KOPT-K1 (cell line): ENCODE measurements around the gene ZNF627.
A peak's percentile ranks its signal among the peaks of the same experiment; 100 is the strongest.
"Not testable (repeated sequence)": the region's sequence is repeated elsewhere in the genome, so short reads cannot be mapped to it uniquely, and the experiment has no call there.

Source experiments
- H3K27ac ChIP-seq: fragments of 200-600 bp; sonication (generic); 2 replicates; pipeline ENCODE4 v1.5.1; 2016; ENCODE audit warnings: antibody characterized with exemption, mild to moderate bottlenecking, low read depth, low read length; ENCODE audit not compliant: poor library complexity, severe bottlenecking
- H3K36me3 ChIP-seq: fragments of 200-600 bp; sonication (generic); 2 replicates; pipeline ENCODE4 v1.5.1; 2017; ENCODE audit warnings: antibody characterized with exemption, mild to moderate bottlenecking, low read length, moderate library complexity; ENCODE audit not compliant: insufficient read depth
- H3K9me3 ChIP-seq: fragments of 200-600 bp; sonication (generic); 2 replicates; pipeline ENCODE4 v1.5.1; 2017; ENCODE audit warnings: antibody characterized with exemption, low read length, mild to moderate bottlenecking; ENCODE audit not compliant: insufficient read depth, poor library complexity, severe bottlenecking

Gene ZNF627

DNA sequence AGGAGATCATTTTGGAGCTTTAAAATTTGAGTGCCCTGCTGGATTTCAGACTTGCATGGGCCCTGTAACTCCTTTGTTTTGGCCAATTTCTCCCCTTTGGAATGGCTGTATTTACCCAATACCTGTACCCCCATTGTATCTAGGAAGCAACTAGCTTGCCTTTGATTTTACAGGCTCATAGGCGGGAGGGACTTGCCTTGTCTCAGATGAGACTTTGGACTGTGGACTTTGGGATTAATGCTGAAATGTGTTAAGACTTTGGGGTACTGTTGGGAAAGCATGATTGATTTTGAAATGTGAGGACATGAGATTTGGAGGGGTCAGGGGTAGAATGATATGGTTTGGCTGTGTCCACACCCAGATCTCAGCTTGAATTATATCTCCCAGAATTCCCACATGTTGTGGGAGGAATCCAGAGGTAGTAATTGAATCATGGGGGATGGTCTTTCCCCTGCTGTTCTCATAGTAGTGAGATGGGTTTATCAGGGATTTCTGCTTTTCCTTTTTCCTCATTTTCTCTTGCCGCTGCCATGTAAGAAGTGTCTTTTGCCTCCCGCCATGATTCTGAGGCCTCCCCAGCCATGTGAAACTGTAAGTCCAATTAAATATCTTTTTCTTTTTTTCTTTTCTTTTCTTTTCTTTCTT lies 36.9 kb downstream of the ZNF627 start:
- H3K27ac ChIP-seq: not testable (repeated sequence)

DNA sequence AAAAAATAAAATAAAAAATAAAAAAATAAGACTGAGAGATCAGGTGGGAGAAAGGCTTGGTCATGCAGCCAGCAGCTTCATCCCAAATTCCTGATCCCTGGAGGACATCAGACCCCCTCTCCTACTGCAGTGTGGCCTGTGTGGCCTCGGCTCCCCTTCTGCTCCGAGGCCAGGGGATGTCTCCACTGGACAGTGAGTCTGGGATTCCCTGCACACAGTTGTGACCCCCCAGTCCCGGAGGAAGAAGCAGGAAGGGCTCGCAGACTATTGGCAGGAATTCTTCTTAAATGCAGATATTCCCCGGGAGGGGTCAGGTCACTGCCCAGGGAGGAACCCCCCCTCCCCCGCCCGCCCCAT lies 41.9 kb downstream of the ZNF627 start:
- Histone ChIP-seq H3K27ac (no peak overlapping the region), H3K36me3 (0 out of 2 replicates have a peak, but pooled peaks cover 2% of the 10 kb centered on the region), H3K9me3 (no peaks in the 10 kb centered on the region)

More for the DNA sequence above, 36.9 kb downstream of the ZNF627 start:
- not testable (repeated sequence) for H3K36me3 ChIP-seq
- peaks cover 25% of the 10 kb centered on the region for H3K9me3 ChIP-seq

- H3K36me3 ChIP-seq: peaks cover 7% of the 10 kb centered on the region; the same call in 1 of the 2 replicates
- no peaks in the 10 kb centered on the region for H3K9me3 ChIP-seq
- peak overlapping the region; percentile 79 for H3K27ac ChIP-seq
Observed at GRCh38 chr19:11639602-11640471, 42.6 kb downstream of the ZNF627 start.

DNA sequence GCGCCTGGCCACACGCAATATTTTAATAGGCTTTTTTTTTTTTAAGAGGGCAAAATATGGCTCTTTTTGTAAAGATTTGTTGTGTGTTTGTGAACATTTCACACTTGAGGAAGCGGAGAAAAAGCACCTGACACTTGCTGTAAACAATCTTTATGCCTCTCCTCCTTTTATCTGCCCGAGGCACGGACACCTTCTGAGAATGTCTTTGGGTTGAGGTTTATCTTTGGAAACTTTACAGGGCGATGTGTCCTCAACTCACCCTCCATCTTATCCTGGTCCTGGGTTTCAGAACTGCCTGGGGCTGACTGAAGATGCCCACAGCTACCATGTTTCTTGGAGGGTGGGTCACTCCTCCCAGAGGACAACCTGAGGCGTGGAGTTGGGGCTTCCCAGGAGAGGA lies 44.0 kb downstream of the ZNF627 start:
- H3K27ac ChIP-seq: no peak overlapping the region
- no peaks in the 10 kb centered on the region for H3K9me3 ChIP-seq
- peaks cover 7% of the 10 kb centered on the region; the same call in 1 of the 2 replicates for H3K36me3 ChIP-seq

DNA sequence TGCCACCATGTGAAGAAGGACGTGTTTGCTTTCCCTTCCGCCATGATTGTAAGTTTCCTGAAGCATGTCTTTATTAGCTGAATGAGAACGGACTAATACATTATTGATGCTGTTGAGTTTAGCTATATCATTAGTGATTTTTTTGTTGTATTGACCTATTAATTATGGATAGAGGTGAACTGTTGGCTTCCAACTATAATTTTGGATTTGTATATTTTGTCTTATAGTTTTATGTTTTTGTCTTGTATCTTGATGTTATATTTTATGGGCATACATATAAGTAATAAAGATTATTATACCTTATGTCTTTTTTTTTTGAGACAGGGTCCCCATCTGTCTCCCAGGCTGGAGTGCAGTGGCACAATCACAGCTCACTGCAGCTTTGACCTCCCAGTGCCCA lies 45.6 kb downstream of the ZNF627 start:
- no peak overlapping the region for H3K27ac ChIP-seq
- H3K36me3 ChIP-seq: peaks cover 11% of the 10 kb centered on the region; the same call in 1 of the 2 replicates
- peaks cover 2% of the 10 kb centered on the region for H3K9me3 ChIP-seq

DNA sequence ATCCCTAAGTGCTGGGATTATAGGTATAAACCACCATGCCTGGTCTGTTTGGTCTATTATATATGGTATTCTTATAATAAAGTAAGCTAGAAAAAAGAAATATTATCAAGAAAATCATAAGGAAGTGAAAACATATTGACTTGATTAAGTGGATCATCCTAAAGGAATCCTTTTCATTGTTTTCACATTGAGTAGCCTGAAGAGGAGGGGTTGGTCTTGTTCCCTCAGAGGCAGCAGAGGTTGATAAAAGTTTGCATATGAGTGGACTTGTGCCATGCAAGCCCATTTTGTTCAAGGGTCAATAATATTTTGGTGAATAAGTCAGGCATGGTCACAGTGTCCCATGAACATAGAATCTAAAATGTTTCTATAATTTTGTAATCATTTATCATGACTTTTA lies 52.7 kb downstream of the ZNF627 start:
- Histone ChIP-seq H3K9me3 (peaks cover 64% of the 10 kb centered on the region), H3K36me3 (peaks cover 61% of the 10 kb centered on the region), H3K27ac (no peak overlapping the region)

DNA sequence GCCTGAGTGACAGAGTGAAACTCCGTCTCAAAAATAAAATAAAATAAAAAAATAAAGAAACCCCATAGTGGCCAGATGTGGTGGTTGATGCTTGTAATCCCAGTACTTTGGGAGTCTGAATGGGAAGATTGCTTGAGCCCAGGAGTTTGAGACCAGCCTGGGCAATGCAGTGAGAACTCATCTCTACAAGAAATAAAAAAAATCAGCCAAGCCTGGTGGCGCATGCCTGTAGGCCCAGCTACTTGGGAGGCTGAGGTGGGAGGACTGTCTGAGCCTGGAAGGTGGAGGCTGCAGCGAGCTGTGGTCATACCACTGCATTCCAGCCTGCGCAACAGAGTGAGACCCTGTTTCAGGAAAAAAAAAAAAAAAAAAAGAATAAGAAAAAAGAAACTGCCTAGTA lies 53.8 kb downstream of the ZNF627 start:
- H3K36me3 ChIP-seq: peaks cover 70% of the 10 kb centered on the region
- peaks cover 64% of the 10 kb centered on the region for H3K9me3 ChIP-seq
- no peak overlapping the region for H3K27ac ChIP-seq

DNA sequence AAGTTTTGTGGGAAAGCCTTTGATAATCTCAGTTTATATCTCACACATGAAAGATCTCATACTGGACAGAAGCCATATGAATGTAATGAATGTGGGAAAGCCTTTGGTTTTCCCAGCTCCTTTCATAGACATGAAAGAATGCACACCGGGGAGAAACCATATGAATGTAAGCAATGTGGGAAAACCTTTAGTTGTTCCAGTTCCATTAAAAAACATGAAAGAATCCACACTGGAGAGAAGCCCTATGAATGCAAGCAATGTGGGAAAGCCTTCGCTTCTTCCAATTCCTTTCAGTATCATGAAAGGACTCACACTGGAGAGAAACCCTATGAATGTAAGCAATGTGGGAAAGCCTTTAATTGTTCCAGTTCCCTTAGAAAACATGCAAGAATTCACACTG lies 54.8 kb downstream of the ZNF627 start:
- H3K27ac ChIP-seq: no peak overlapping the region
- H3K9me3 ChIP-seq: peaks cover 64% of the 10 kb centered on the region
- H3K36me3 ChIP-seq: peaks cover 70% of the 10 kb centered on the region

DNA sequence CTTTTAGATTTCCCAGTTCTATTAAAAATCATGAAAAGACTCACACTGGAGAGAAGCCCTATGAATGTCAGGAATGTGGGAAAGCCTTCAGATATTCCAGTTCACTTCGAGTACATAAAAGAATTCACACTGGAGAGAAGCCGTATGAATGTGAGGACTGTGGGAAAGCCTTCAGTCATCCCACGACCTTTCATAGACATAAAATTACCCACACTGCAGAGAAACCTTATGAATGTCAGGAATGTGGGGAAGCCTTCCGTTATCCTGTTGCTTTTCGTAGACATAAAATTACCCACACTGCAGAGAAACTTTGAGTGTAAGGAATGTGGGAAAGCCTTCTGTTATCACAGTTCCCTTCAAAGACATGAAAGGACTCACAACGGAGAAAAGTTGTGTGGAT lies 55.2 kb downstream of the ZNF627 start:
- H3K27ac ChIP-seq: no peak overlapping the region
- H3K9me3 ChIP-seq: peaks cover 64% of the 10 kb centered on the region
- H3K36me3 ChIP-seq: peaks cover 69% of the 10 kb centered on the region

GRCh38 chr19:11656535-11656934 lies 59.3 kb downstream of the ZNF627 start:
- no peak overlapping the region for H3K27ac ChIP-seq
- peaks cover 43% of the 10 kb centered on the region for H3K36me3 ChIP-seq
- peaks cover 28% of the 10 kb centered on the region for H3K9me3 ChIP-seq

DNA sequence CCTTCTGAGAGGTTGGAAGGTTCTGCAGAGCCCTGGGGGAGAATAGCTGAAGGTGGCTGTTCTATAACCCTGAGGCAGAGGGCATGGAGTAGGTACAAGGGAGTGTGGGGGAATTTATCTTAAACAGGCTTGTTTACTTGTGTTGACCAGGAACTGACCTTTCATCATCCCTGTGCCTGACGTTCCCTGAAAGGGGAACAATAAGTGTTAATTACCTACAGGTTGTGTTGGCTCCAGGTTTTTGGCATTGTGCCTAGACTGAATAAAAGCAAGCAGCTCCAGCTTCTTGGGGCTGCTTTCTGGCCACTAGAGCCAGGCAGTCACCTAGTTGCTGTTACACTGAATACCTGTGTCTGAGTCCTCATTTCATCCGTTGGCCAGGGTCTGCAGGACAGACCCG lies 60.0 kb downstream of the ZNF627 start:
- Histone ChIP-seq H3K36me3 (peaks cover 36% of the 10 kb centered on the region), H3K27ac (no peak overlapping the region), H3K9me3 (peaks cover 20% of the 10 kb centered on the region)

DNA sequence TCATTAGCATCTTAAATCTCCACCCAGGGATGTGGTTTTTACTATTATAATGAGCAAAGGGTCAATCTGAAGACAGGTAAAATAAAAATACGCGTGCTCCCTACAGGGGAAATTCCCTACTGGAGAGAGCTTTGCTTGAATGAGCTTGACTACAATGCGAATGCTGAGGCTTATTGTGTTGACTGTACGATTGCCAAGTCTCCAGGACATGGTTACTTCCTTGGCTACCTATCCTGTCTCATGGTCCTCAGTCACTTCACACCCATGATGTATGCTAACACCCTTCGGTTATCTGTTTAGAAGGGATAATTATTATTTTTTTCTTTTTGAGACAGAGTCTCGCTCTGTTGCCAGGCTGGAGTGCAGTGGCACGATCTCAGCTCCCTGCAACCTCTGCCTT lies 61.7 kb downstream of the ZNF627 start:
- H3K36me3 ChIP-seq: peaks cover 19% of the 10 kb centered on the region
- no peak overlapping the region for H3K27ac ChIP-seq
- peaks cover 3% of the 10 kb centered on the region for H3K9me3 ChIP-seq

- Histone ChIP-seq H3K36me3 (peaks cover 13% of the 10 kb centered on the region; the same call in 1 of the 2 replicates), H3K9me3 (no peaks in the 10 kb centered on the region), H3K27ac (no peak overlapping the region)
Observed at GRCh38 chr19:11659612-11660011, 62.3 kb downstream of the ZNF627 start.

GRCh38 chr19:11662278-11662677 lies 65.0 kb downstream of the ZNF627 start:
- Histone ChIP-seq H3K27ac (no peak overlapping the region), H3K9me3 (no peaks in the 10 kb centered on the region), H3K36me3 (no peaks in the 10 kb centered on the region)

DNA sequence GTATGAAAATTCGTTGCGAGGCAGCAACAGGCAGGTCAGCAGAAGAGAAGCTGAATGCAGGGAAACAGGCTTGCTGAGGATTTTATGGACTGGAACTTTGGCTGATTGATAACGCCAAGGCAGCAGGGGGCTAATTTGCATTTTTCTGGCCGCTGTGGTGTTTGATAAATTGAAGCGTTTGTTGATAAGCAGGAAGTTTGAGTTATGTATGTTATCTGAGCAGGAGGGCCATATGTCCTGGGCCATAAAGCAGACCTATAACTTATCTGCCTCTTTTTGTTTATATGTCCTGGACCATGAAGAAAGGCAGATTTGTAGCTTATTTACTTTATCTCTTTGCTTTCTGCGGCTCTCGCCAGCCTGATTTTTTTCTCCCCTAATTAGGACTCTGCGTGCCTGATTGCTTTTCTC lies 65.9 kb downstream of the ZNF627 start:
- H3K36me3 ChIP-seq: no peaks in the 10 kb centered on the region
- H3K27ac ChIP-seq: no peak overlapping the region
- H3K9me3 ChIP-seq: no peaks in the 10 kb centered on the region
